Hematopoietic multipotent progenitor cell treated with erythropoietin and hydrocortisone succinate and interleukin-3 and kit ligand, for 8 days (in vitro differentiated cells): ENCODE data around the gene YWHAE.
"Not testable (repeated sequence)": the region's sequence is repeated elsewhere in the genome, so short reads cannot be mapped to it uniquely, and the experiment has no call there.

Experiments
- DNase-seq: peaks from one replicate; pipeline ENCODE4 v3.0.0-alpha.2; 2015

The YWHAE gene

GRCh38 chr17:1373707-1374237 is 26.2 kb downstream of the YWHAE start:
- no peak for DNase-seq

GRCh38 chr17:1372618-1373017 is 27.4 kb downstream of the YWHAE start:
- no peak for DNase-seq

GRCh38 chr17:1371893-1372590 is 28.0 kb downstream of the YWHAE start:
- no peak for DNase-seq

GRCh38 chr17:1368588-1368987 is 31.4 kb downstream of the YWHAE start:
- DNase-seq, result no peak

GRCh38 chr17:1367351-1367745 is 32.7 kb downstream of the YWHAE start:
- DNase-seq, result no peak

- no peak for DNase-seq
Measured at GRCh38 chr17:1366234-1366633, 33.8 kb downstream of the YWHAE start.

- DNase-seq, result peak; percentile 86
Measured at GRCh38 chr17:1365445-1366039, 34.5 kb downstream of the YWHAE start.

GRCh38 chr17:1362964-1363363 is 37.1 kb downstream of the YWHAE start:
- peak; percentile 20 for DNase-seq

GRCh38 chr17:1362065-1362848 is 37.8 kb downstream of the YWHAE start:
- DNase-seq, result no peak

GRCh38 chr17:1360975-1361374 is 39.0 kb downstream of the YWHAE start:
- no peak for DNase-seq

GRCh38 chr17:1360315-1360714 is 39.7 kb downstream of the YWHAE start:
- DNase-seq, result peak; percentile 26

GRCh38 chr17:1354030-1354429 is 46.0 kb downstream of the YWHAE start:
- no peak for DNase-seq

- not testable (repeated sequence) for DNase-seq
Measured at GRCh38 chr17:1352530-1352929, 47.5 kb downstream of the YWHAE start.

- DNase-seq, result no peak
Measured at GRCh38 chr17:1351971-1352370, 48.1 kb downstream of the YWHAE start.

- no peak for DNase-seq
Measured at GRCh38 chr17:1351275-1351674, 48.7 kb downstream of the YWHAE start.

GRCh38 chr17:1347589-1348323 is 52.3 kb downstream of the YWHAE start:
- no peak for DNase-seq

GRCh38 chr17:1344521-1344920 is 55.5 kb downstream of the YWHAE start:
- DNase-seq, result no peak

- no peak for DNase-seq
Measured at GRCh38 chr17:1343554-1343953, 56.5 kb downstream of the YWHAE start.

GRCh38 chr17:1340371-1340770 is 59.7 kb downstream of the YWHAE start:
- DNase-seq, result no peak

GRCh38 chr17:1331708-1332107 is 68.3 kb downstream of the YWHAE start:
- no peak for DNase-seq

- DNase-seq, result no peak
Measured at GRCh38 chr17:1329745-1330343, 70.2 kb downstream of the YWHAE start.

- DNase-seq, result no peak
Measured at GRCh38 chr17:1328437-1328836, 71.6 kb downstream of the YWHAE start.

- no peak for DNase-seq
Measured at GRCh38 chr17:1325766-1326165, 74.3 kb downstream of the YWHAE start.
